Measurements from ENCODE around the gene GGN. TPM values are rescaled to one million over a fixed set of nuclear protein-coding genes. Genes with fewer than 3 reads are reported as not detected.

Gene GGN
- total and polyA plus RNA-seq, 9 of the 15 experiments (the other 6 are each of a cell fraction or from before 2014, with no cell fraction given) = 0.15 to 0.33 TPM; not detected in 7

DNA sequence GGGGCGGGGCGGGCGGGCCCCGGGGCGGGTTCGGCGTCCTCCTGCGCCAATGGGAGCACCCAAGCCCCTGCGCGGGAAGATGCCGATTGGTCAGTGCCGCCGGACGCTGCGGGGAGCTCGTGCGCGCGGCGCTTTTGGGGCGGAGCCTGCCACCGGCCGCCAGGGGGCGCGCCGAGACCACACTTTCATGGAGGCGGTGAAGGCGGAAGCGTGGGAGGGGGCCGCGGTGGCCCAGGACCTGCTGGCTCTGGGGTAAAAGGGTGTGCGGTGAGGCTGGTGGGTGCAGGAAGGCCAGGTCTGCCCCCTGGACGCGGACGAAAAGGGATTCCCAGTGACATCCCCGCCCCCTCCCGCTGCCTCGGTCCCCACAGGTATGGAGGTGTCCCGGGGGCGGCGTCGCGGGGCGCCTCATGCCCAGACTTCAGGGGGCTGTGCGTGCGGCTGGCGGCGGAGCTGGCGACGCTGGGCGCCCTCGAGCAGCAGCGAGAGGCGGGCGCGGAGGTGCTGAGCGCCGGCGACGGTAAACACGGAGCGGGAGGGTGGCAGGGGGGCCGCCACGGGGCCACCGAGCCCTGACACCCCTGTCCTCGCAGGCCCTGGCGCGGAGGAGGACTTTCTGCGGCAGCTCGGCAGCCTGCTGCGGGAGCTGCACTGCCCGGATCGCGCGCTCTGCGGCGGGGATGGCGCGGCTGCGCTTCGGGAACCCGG is 15.3 kb upstream of the GGN start, which contains the start of gene FAM98C (continued):
- TF ChIP-seq FOXJ2 (tag; IDR thresholded peaks at IDR 0.05) (no peak), HNRNPL (IDR thresholded peaks at IDR 0.05; ENCODE audit: low read depth, low read length) (peak; percentile 83; the same call in 1 of the 2 replicates), RNF2 (IDR thresholded peaks at IDR 0.05) (peak; percentile 44; the same call in 1 of the 2 replicates), STAT5B (CRISPR knock-in tag; IDR thresholded peaks at IDR 0.05) (no peak), SUPT5H (IDR thresholded peaks at IDR 0.05) (peak; percentile 57), GABPB1 (CRISPR knock-in tag; IDR thresholded peaks at IDR 0.05) (peak; percentile 80), ATF1 (CRISPR knock-in tag; IDR thresholded peaks at IDR 0.05) (0 out of 2 replicates have a peak, but pooled peaks have one; percentile 26), ATF1 (tag; IDR thresholded peaks at IDR 0.05) (peak; percentile 85), MED1 (CRISPR knock-in tag; IDR thresholded peaks at IDR 0.05; ENCODE audit: borderline replicate concordance) (no peak)
- TF ChIP-seq, protein P1, sequence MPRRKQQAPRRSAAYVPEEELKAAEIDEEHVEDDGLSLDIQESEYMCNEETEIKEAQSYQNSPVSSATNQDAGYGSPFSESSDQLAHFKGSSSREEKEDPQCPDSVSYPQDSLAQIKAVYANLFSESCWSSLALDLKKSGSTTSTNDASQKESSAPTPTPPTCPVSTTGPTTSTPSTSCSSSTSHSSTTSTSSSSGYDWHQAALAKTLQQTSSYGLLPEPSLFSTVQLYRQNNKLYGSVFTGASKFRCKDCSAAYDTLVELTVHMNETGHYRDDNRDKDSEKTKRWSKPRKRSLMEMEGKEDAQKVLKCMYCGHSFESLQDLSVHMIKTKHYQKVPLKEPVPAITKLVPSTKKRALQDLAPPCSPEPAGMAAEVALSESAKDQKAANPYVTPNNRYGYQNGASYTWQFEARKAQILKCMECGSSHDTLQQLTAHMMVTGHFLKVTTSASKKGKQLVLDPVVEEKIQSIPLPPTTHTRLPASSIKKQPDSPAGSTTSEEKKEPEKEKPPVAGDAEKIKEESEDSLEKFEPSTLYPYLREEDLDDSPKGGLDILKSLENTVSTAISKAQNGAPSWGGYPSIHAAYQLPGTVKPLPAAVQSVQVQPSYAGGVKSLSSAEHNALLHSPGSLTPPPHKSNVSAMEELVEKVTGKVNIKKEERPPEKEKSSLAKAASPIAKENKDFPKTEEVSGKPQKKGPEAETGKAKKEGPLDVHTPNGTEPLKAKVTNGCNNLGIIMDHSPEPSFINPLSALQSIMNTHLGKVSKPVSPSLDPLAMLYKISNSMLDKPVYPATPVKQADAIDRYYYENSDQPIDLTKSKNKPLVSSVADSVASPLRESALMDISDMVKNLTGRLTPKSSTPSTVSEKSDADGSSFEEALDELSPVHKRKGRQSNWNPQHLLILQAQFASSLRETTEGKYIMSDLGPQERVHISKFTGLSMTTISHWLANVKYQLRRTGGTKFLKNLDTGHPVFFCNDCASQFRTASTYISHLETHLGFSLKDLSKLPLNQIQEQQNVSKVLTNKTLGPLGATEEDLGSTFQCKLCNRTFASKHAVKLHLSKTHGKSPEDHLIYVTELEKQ (CRISPR knock-in tag; IDR thresholded peaks at IDR 0.05) = no peak
- TF ChIP-seq, protein P2, sequence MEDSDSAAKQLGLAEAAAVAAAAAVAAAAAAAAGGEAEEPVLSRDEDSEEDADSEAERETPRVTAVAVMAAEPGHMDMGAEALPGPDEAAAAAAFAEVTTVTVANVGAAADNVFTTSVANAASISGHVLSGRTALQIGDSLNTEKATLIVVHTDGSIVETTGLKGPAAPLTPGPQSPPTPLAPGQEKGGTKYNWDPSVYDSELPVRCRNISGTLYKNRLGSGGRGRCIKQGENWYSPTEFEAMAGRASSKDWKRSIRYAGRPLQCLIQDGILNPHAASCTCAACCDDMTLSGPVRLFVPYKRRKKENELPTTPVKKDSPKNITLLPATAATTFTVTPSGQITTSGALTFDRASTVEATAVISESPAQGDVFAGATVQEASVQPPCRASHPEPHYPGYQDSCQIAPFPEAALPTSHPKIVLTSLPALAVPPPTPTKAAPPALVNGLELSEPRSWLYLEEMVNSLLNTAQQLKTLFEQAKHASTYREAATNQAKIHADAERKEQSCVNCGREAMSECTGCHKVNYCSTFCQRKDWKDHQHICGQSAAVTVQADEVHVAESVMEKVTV (CRISPR knock-in tag; IDR thresholded peaks at IDR 0.05) = peak; percentile 93
- TF ChIP-seq, protein P3, sequence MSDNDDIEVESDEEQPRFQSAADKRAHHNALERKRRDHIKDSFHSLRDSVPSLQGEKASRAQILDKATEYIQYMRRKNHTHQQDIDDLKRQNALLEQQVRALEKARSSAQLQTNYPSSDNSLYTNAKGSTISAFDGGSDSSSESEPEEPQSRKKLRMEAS (CRISPR knock-in tag; IDR thresholded peaks at IDR 0.05) = peak; percentile 78
- TF ChIP-seq, protein P4, sequence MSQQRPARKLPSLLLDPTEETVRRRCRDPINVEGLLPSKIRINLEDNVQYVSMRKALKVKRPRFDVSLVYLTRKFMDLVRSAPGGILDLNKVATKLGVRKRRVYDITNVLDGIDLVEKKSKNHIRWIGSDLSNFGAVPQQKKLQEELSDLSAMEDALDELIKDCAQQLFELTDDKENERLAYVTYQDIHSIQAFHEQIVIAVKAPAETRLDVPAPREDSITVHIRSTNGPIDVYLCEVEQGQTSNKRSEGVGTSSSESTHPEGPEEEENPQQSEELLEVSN (IDR thresholded peaks at IDR 0.05; ENCODE audit: borderline replicate concordance in 1 of 2, extremely low read depth in 1 of 2, insufficient read depth in 1 of 2, insufficient read length in 1 of 2, low read depth in 1 of 2, low read length in 1 of 2, poor library complexity in 1 of 2, severe bottlenecking in 1 of 2) = peak; percentile 86 to 98
- TF ChIP-seq, protein P5, sequence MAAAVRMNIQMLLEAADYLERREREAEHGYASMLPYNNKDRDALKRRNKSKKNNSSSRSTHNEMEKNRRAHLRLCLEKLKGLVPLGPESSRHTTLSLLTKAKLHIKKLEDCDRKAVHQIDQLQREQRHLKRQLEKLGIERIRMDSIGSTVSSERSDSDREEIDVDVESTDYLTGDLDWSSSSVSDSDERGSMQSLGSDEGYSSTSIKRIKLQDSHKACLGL (CRISPR knock-in tag; IDR thresholded peaks at IDR 0.05; ENCODE audit: borderline replicate concordance, poor library complexity, severe bottlenecking) = no peak
- TF ChIP-seq, protein P6, sequence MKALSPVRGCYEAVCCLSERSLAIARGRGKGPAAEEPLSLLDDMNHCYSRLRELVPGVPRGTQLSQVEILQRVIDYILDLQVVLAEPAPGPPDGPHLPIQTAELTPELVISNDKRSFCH (CRISPR knock-in tag; IDR thresholded peaks at IDR 0.05) = no peak
- TF ChIP-seq, protein P6 (tag; IDR thresholded peaks at IDR 0.05) = peak; percentile 77; the same call in 1 of the 2 replicates
- TF ChIP-seq, protein P7, sequence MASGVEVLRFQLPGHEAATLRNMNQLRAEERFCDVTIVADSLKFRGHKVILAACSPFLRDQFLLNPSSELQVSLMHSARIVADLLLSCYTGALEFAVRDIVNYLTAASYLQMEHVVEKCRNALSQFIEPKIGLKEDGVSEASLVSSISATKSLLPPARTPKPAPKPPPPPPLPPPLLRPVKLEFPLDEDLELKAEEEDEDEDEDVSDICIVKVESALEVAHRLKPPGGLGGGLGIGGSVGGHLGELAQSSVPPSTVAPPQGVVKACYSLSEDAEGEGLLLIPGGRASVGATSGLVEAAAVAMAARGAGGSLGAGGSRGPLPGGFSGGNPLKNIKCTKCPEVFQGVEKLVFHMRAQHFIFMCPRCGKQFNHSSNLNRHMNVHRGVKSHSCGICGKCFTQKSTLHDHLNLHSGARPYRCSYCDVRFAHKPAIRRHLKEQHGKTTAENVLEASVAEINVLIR (CRISPR knock-in tag; IDR thresholded peaks at IDR 0.05) = 0 out of 2 replicates have a peak, but pooled peaks have one; percentile 17

Measured in K562 (cell line).